Ramos (cell line): ENCODE data around the gene MORN1.

Experiments
- in situ Hi-C: fragments of 300-500 bp; cut with MboI; formaldehyde crosslinking; loops from one replicate; pipeline ENCODE4 v1.14.3; 2022; ENCODE audit warnings: low sequenced_read_pairs; ENCODE audit not compliant: unreplicated experiment

MORN1 gene

GRCh38 chr1:2393471-2393877 lies 2.1 kb upstream of the MORN1 start:
- in situ Hi-C loops: loop anchor here (25.0 kb wide), 1 partner anchor 781 kb away; the partner anchor contains the start of genes FNDC10 and MIB2

DNA sequence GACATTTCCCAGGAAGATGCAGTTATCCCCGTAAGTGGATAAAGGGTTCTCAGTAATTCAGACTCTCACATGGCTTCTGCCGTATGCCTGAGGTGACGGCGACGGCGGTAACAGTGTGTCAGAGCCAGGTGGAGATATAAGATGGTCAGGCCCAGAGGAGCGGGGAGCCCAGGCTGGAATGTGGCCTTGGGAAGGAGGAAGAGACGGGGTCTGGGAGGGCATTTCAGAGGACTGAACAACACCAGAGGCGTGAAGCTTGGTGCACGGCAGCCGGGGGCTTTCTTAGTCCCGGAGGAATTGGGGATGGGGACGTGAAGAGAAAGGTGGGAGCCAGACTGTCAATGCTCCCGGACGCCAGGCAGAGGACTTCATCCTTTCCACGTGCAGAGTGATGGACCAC lies 1.3 kb upstream of the MORN1 start:
- in situ Hi-C loops: loop anchor here (25.0 kb wide), 1 partner anchor 780 kb away; the partner anchor contains the start of genes FNDC10 and MIB2

DNA sequence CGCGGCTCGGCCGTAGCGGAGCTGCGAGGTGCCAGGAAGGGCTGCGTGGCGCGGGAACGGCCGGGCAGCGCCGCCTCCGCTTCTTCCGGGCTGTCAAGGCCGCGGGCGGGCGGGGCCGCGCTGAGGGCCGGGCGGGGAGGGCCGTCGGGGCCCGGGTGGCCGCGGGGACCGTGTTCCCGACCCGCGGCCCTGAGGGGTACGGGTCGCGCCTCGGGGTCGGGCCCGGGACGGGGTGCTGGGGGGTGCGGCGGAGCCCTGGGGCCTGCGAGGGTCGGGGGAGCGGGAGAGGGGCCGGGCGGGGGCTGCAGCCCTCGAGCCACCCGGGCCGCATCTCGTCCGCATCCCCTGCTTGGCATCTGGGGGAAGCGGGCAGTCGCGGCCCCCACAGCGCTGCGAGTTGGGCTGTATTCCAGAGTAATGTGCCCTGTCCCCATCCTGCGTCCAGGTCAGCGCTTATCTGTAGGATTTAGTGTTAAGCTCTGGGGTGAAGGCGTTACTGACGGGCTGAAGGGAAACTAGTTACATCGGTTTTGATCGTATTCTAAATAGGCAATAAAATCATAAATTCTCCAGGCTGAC lies 666 bp upstream of the MORN1 start:
- in situ Hi-C loops: loop anchor here (25.0 kb wide), 1 partner anchor 780 kb away; the partner anchor contains the start of genes FNDC10 and MIB2

- in situ Hi-C loops: loop anchor here (25.0 kb wide), 1 partner anchor 777 kb away; the partner anchor contains the start of genes FNDC10 and MIB2
These were observed 1.7 kb downstream of the MORN1 start for GRCh38 chr1:2389644-2390043.

DNA sequence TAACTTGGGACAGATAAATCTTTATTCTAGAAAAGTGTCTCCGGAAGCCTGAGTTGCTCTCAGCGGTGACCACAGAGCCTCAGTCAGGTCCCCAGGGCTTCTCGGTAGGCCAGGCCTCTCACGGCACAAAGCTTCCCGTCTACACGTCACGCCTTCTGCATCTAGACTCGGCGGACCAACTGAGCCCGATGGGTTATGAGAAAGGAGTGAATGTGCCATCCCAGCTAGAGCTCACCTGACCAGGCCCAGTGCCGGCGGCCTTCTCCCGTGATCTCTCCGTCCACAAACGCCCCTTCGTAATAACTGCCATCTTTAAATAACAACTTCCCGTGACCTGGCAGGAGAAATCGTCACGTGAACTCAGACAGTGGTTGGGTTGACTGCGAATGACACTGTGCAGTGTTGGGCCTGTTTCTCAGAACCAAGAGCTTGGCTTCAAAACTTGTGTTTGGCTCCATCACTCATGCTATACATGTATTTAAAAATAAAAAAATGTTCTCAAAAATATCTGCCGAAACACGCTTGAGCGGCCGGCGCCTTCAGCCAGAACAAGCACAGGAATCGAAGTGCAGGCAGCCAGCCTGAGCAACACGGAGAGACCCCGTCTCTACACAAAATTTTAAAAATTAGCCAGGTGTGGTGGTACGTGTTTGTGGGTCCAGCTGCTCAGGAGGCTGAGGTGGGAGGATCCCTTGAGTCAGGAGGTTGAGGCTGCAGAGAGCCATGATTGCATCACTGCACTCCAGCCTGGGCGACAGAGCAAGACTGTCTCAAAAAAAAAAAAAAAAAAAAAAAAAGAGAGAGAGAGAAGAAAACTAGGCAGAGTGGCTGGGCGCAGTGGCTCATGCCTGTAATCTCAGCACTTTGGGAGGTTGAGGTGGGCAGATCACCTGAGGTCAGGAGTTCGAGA lies 3.1 kb downstream of the MORN1 start:
- in situ Hi-C loops: loop anchor here (25.0 kb wide), 1 partner anchor 776 kb away; the partner anchor contains the start of genes FNDC10 and MIB2

- in situ Hi-C loops: loop anchor here (25.0 kb wide), 1 partner anchor 775 kb away; the partner anchor contains the start of genes FNDC10 and MIB2
These were observed 4.4 kb downstream of the MORN1 start for GRCh38 chr1:2386636-2387611.

- in situ Hi-C loops: loop anchor here (25.0 kb wide), 1 partner anchor 773 kb away; the partner anchor contains the start of genes FNDC10 and MIB2
These were observed 5.6 kb downstream of the MORN1 start for GRCh38 chr1:2385606-2386280.

DNA sequence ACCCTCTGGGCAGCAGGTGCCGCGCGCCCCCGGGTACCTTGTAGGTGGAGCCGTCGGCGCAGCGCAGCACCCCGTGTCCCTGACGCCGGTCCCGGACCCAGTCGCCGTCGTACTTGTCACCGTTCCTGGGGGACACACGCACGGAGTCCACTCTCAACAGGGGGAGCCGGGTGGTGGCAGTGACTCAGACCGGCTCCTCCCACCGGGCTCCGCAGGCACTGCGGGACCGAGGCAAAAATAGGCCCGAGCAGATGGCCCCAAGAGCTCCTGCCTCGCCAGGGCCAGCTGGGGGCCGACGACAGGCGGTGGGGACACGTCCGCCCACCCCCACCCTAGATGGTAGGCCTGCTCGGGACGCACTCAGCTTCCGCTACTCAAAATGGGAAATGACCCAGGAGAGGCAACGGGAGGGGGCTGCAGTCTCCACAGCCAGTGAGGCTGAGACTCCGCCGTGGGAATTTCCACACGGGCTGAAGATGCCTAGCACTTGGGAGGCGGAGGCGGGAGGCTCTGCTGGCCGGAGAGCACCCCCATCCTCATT lies 6.3 kb downstream of the MORN1 start:
- in situ Hi-C loops: loop anchor here (25.0 kb wide), 1 partner anchor 773 kb away; the partner anchor contains the start of genes FNDC10 and MIB2

- in situ Hi-C loops: loop anchor here (25.0 kb wide), 1 partner anchor 772 kb away; the partner anchor contains the start of genes FNDC10 and MIB2
These were observed 7.1 kb downstream of the MORN1 start for GRCh38 chr1:2384130-2384860.

DNA sequence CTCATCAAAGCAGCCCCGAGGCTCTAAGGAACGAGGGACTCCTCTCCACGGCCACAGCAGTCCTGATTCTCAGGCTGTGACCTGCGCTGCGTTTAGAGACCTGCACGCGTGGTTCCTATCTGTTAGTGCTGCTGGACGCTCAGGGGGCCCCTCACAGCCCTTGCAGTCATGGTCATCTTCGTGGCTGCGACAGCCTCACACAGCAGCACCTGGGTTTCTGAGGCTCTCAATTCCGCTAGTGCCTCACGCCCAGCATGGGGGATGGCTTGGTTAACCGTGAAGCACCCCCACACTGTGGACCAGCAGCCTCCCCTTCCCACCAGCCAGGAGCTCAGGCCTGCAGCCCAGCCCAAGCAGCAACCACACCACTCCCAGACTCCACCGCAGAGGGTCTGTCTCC lies 7.8 kb downstream of the MORN1 start:
- in situ Hi-C loops: loop anchor here (25.0 kb wide), 1 partner anchor 771 kb away; the partner anchor contains the start of genes FNDC10 and MIB2

- in situ Hi-C loops: loop anchor here (25.0 kb wide), 1 partner anchor 770 kb away; the partner anchor contains the start of genes FNDC10 and MIB2
These were observed 8.6 kb downstream of the MORN1 start for GRCh38 chr1:2382621-2383361.

DNA sequence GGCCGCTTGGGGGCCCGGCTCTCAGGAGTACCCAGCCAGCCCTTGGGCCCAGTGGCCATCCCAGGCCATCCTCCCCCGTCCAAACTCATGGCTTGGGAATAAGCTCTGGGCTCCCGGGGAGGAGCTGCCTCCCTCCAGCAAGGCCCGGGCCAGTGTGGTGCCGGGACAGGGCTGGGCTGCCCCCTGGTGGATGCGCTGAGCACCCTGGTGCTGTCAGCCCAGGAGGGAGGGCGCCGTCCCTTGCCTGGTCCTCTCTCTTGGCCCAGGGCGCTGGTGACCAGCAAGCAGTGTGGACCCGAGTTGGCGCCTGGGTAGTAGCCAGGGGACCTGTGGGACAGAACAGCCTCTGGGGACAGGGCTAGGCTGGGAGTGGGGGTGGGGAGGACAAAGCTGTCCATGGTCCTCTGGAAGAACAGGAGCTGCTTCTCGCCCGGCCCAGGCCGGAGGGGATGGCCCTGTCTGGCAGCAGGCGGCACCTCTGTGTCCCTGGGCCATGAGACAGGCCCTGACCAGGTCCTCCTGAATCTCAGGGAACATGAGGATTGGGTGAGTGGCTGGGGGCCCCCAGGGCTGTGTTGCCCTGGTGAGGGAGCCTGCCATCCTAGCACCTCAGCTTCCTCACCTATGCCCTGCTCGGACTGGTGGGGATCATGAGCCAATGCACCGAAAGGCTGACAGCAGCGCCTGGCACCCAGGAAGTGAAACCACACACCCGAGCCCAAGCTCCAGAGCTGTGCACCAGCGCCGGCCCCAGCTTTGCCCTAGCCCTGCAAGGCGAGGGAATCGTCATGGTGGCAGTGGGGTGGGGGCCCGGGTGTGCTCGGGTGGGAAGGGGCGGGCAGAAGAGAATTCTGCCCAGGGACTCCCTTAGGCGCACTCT lies 9.4 kb downstream of the MORN1 start:
- in situ Hi-C loops: loop anchor here (25.0 kb wide), 1 partner anchor 770 kb away; the partner anchor contains the start of genes FNDC10 and MIB2

GRCh38 chr1:2380816-2381591 lies 10.3 kb downstream of the MORN1 start:
- in situ Hi-C loops: loop anchor here (25.0 kb wide), 1 partner anchor 769 kb away; the partner anchor contains the start of genes FNDC10 and MIB2

- in situ Hi-C loops: loop anchor here (5.0 to 25.0 kb wide), 2 partner anchors 183 to 768 kb away; partner anchors contain the start of genes FNDC10 and MIB2
These were observed 11.5 kb downstream of the MORN1 start for GRCh38 chr1:2379733-2380404.
